ENCODE data around the gene PRB2. TPM values are rescaled to one million over a fixed set of nuclear protein-coding genes. Genes with fewer than 3 reads are reported as not detected.
"Not testable (repeated sequence)": the region's sequence is repeated elsewhere in the genome, so short reads cannot be mapped to it uniquely, and the experiment has no call there.

PRB2 gene
- total RNA-seq, 2 donors from 2014 or later: not detected

- Histone ChIP-seq H3K4me3 (no peak overlapping the region), H3K27me3 (replicated peaks; ENCODE audit: insufficient read depth) (no peaks in the 10 kb centered on the region), H3K9me3 (no peaks in the 10 kb centered on the region), H3K27ac (no peak overlapping the region), H3K36me3 (no peaks in the 10 kb centered on the region), H3K4me1 (ENCODE audit: control insufficient read depth in 1 of 2, low read depth in 2 of 2) (no peaks in the 10 kb centered on the region)
- TF ChIP-seq, protein P1, sequence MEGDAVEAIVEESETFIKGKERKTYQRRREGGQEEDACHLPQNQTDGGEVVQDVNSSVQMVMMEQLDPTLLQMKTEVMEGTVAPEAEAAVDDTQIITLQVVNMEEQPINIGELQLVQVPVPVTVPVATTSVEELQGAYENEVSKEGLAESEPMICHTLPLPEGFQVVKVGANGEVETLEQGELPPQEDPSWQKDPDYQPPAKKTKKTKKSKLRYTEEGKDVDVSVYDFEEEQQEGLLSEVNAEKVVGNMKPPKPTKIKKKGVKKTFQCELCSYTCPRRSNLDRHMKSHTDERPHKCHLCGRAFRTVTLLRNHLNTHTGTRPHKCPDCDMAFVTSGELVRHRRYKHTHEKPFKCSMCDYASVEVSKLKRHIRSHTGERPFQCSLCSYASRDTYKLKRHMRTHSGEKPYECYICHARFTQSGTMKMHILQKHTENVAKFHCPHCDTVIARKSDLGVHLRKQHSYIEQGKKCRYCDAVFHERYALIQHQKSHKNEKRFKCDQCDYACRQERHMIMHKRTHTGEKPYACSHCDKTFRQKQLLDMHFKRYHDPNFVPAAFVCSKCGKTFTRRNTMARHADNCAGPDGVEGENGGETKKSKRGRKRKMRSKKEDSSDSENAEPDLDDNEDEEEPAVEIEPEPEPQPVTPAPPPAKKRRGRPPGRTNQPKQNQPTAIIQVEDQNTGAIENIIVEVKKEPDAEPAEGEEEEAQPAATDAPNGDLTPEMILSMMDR (IDR thresholded peaks at IDR 0.05): no peak
- DNase-seq (ENCODE audit: low spot score) (no peak), ATAC-seq (ENCODE audit: insufficient number of reproducible peaks, low FRiP score, low read depth) (no peak)
These were observed 12.7 kb upstream of the PRB2 start for GRCh38 chr12:11408096-11408495.

- ATAC-seq (ENCODE audit: insufficient number of reproducible peaks, low FRiP score, low read depth) (no peak), DNase-seq (ENCODE audit: low spot score) (no peak)
- TF ChIP-seq, protein P1 (IDR thresholded peaks at IDR 0.05): no peak
- Histone ChIP-seq H3K27me3 (replicated peaks; ENCODE audit: insufficient read depth) (no peaks in the 10 kb centered on the region), H3K27ac (no peak overlapping the region), H3K36me3 (no peaks in the 10 kb centered on the region), H3K9me3 (no peaks in the 10 kb centered on the region), H3K4me1 (ENCODE audit: control insufficient read depth in 1 of 2, low read depth in 2 of 2) (no peaks in the 10 kb centered on the region), H3K4me3 (no peak overlapping the region)
These were observed 2.0 kb upstream of the PRB2 start for GRCh38 chr12:11397366-11397765.

DNA sequence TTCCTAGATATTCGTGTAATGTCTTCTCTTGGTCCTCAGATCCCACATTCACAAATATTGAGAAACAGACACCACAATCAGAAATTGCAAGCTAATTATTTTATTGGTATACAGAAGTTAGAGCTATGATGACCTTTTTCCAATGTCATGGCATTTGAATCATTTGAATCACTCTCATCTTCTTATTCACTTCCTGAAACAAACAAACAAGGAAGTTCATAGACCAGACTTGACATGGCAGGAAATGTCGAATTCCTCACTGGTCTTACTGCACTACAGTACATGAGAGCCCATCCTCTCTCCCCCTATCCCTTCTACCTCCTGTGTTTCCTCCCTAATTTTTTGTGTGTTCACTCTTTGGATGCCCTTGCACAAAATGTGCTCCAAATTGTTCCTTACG lies 3.9 kb downstream of the PRB2 start:
- H3K27ac ChIP-seq; H3K27me3 ChIP-seq (replicated peaks; ENCODE audit: insufficient read depth); H3K4me1 ChIP-seq (ENCODE audit: control insufficient read depth in 1 of 2, low read depth in 2 of 2); H3K9me3 ChIP-seq; DNase-seq (ENCODE audit: low spot score); H3K36me3 ChIP-seq; H3K4me3 ChIP-seq; ATAC-seq (ENCODE audit: insufficient number of reproducible peaks, low FRiP score, low read depth): not testable (repeated sequence)

GRCh38 chr12:11377420-11377819 lies 17.9 kb downstream of the PRB2 start:
- not testable (repeated sequence) for H3K9me3 ChIP-seq; ATAC-seq (ENCODE audit: insufficient number of reproducible peaks, low FRiP score, low read depth); H3K36me3 ChIP-seq

GRCh38 chr12:11361151-11361550 lies 34.2 kb downstream of the PRB2 start:
- ATAC-seq (ENCODE audit: insufficient number of reproducible peaks, low FRiP score, low read depth) (no peak), DNase-seq (ENCODE audit: low spot score) (no peak)
- Histone ChIP-seq H3K27ac (no peak overlapping the region), H3K4me3 (no peak overlapping the region), H3K4me1 (ENCODE audit: control insufficient read depth in 1 of 2, low read depth in 2 of 2) (no peaks in the 10 kb centered on the region), H3K9me3 (no peaks in the 10 kb centered on the region), H3K36me3 (no peaks in the 10 kb centered on the region), H3K27me3 (replicated peaks; ENCODE audit: insufficient read depth) (no peaks in the 10 kb centered on the region)
- TF ChIP-seq, protein P1 (IDR thresholded peaks at IDR 0.05): no peak

More at GRCh38 chr12:11377420-11377819, 17.9 kb downstream of the PRB2 start:
- not testable (repeated sequence) for H3K27ac ChIP-seq; H3K4me3 ChIP-seq; H3K27me3 ChIP-seq (replicated peaks; ENCODE audit: insufficient read depth); H3K4me1 ChIP-seq (ENCODE audit: control insufficient read depth in 1 of 2, low read depth in 2 of 2); DNase-seq (ENCODE audit: low spot score)

DNA sequence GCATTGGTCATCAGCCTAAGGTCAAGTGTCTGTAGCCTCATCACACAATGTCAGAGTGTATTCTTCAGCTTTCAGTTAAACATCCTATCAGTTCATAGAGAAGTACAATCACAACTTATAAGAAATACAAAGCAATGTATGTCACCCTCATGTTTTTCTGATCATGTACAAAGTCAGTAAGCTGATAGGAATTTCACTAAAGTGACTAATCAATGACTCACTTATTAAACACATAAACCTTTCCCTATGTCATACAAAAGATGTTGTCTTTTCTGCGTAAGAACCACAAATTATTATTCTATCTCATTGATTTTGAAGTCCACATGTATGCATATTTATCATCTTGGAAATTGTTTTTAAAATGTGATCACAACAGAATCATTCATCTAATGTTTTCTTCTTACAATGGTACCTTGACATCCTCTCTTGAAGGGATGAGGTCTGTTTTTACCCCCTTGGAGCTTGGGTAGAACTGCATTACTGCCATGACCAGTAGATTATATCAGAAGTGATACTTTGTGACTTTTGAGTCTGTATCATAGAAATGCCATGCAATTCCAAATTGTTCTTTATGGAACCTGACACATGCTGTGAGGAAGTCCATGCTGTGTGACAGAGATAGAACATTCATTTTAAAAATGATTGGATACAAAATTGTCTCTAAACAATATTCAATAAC lies 35.0 kb downstream of the PRB2 start:
- ATAC-seq (ENCODE audit: insufficient number of reproducible peaks, low FRiP score, low read depth); H3K4me3 ChIP-seq; H3K27me3 ChIP-seq (replicated peaks; ENCODE audit: insufficient read depth); H3K4me1 ChIP-seq (ENCODE audit: control insufficient read depth in 1 of 2, low read depth in 2 of 2); H3K9me3 ChIP-seq; H3K36me3 ChIP-seq; H3K27ac ChIP-seq; DNase-seq (ENCODE audit: low spot score): not testable (repeated sequence)

- not testable (repeated sequence) for ATAC-seq (ENCODE audit: insufficient number of reproducible peaks, low FRiP score, low read depth); H3K27ac ChIP-seq; H3K36me3 ChIP-seq
These were observed 43.6 kb downstream of the PRB2 start for GRCh38 chr12:11351736-11352135.

More at GRCh38 chr12:11351736-11352135, 43.6 kb downstream of the PRB2 start:
- H3K27me3 ChIP-seq (replicated peaks; ENCODE audit: insufficient read depth); DNase-seq (ENCODE audit: low spot score); H3K4me1 ChIP-seq (ENCODE audit: control insufficient read depth in 1 of 2, low read depth in 2 of 2); H3K9me3 ChIP-seq; H3K4me3 ChIP-seq: not testable (repeated sequence)
